ENCODE measurements around the gene TREX2. TPM values are rescaled to one million over a fixed set of nuclear protein-coding genes. Genes with fewer than 3 reads are reported as not detected.

The TREX2 gene, protein sequence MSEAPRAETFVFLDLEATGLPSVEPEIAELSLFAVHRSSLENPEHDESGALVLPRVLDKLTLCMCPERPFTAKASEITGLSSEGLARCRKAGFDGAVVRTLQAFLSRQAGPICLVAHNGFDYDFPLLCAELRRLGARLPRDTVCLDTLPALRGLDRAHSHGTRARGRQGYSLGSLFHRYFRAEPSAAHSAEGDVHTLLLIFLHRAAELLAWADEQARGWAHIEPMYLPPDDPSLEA
- under 1 TPM in 5 of 8 experiments, not detected in 3; 0.05 to 0.70 (median 0.38) TPM for total RNA-seq

DNA sequence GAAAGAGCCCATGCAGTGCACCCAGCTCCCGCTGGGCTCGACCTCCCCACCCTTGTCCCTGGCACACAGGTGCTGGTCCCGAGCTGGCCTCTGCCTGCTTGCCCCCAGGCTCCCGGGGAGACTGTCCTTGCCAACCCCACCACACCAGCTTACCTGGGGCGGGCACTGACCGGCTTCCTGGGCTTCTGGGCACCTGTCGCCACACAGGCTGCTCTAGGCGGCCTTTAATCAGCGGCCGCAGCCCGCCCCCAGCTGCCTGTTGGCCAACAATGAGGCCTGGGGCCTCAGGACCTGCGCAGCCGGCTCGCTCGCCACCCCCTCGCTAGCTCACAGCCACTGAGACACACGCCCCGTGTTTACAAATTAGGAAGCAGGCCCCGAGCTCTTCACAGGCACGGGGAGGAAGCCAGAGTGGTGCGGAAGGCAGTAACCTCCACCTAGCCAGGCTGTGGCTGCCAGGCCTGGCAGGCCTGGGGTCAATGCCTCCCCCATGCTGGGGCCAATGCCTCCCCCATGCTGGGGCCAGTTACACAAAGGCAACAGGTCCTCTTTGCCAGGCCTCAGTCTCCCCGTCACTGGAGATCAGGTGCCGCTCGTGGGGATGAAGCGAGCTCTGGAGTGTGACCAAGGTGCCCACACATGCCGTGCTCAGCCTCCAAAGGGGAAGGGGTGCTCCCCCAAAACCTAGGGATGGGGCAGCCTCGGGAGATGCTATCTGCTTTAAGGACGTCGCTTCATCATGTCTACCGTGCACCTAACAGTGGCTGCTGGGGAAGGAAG lies at the start of gene TREX2:
TREX2 (minus strand) TSS at position 201 of the 780 bp plus-strand sequence. CDS start 626 bp downstream, outside the sequence.
- H3K27ac ChIP-seq: no peak within 1 kb of the TSS
- H3K4me1 ChIP-seq (replicated peaks in 1 of 2): no peaks in the 10 kb centered on the region
- peak in 1 of 8 experiments; percentile 20 for ATAC-seq (replicated peaks in 6 of 8)
- 62% methylated on average over 14 of the region's 30 CpGs; no CpG with 5 or more reads in 9 of the 10 experiments for WGBS, 10 experiments
- in situ Hi-C loops (cut with MboI; ENCODE audit: low pct_unique_long_range_greater_than_20kb in 2 of 9, low sequenced_read_pairs in 9 of 9, unreplicated experiment in 9 of 9): no loop called here
- H3K4me3 ChIP-seq: no peak within 1 kb of the TSS

DNA sequence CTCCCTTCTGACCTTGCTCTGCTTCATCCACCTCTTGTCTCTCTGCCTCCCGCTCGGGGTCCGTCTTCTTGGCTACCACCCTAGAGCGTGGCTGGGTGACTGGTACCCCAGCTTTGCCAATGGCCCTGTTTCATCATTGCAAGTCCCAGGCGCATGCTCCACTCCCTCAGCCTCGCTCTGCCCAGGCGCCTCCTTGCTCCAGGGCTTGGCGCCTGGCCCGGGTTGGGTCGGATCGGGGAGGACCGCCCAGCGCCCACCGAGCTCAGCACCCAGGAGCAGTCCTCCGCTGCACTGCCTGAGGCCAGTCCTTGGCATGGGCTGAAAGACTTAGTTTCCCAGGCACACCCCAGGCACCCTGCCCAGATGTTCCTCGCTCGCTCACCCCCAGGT lies 49.5 kb upstream of the TREX2 start:
- peak in 5 of 8 experiments; percentile 2 to 79 (median 43) for ATAC-seq (replicated peaks in 6 of 8)
- peaks cover 12 to 18% of the 10 kb centered on the region in 2 donors for H3K4me1 ChIP-seq (replicated peaks in 1 of 2)
- no peak overlapping the region for H3K4me3 ChIP-seq
- no CpG with 5 or more reads among the region's 17 CpGs for WGBS, 10 experiments
- H3K27ac ChIP-seq: no peak overlapping the region
- in situ Hi-C loops (cut with MboI; ENCODE audit: low pct_unique_long_range_greater_than_20kb in 2 of 9, low sequenced_read_pairs in 9 of 9, unreplicated experiment in 9 of 9): no loop called here

DNA sequence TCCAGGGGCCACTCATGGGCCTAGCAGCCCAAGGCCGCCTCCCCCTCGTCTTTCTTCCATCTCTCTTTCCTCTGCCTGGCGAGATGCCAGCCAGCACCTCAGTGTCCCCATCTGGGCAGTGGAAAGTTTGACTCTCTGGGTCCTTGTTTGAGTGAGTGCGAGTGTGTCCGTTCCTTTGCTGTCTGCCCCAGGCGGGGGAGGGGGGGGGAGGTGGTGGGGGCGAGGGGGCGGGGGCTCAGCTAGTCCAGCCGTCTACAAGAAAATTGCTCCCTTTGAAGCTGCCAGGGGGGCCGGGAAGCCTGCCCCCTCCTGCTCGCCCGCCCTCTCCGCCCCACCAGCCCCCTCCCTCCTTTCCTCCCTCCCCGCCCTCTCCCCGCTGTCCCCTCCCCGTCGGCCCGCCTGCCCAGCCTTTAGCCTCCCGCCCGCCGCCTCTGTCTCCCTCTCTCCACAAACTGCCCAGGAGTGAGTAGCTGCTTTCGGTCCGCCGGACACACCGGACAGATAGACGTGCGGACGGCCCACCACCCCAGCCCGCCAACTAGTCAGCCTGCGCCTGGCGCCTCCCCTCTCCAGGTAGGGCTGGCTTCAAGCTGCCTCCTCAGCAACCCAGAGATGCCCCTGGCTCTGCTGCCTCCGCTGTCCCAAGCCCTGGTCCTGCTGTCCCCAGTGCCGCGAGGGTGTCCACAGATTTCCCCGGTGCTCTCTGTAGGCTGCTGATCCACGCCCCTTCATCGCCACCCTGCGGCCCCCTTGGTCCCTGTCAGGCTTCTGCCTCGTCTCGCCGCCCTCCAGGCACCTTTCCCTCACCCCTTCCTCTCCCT lies 48.9 kb upstream of the TREX2 start, which contains the start of gene BGN:
BGN (plus strand) TSS at position 440 of the 821 bp plus-strand sequence. CDS start 9,652 bp downstream, outside the sequence.
- peak within 1 kb of the TSS in 1 of 5 donors; percentile 11 for H3K4me3 ChIP-seq
- no CpG with 5 or more reads among the region's 41 CpGs for WGBS, 10 experiments
- in situ Hi-C loops (cut with MboI; ENCODE audit: low pct_unique_long_range_greater_than_20kb in 2 of 9, low sequenced_read_pairs in 9 of 9, unreplicated experiment in 9 of 9): no loop called here

DNA sequence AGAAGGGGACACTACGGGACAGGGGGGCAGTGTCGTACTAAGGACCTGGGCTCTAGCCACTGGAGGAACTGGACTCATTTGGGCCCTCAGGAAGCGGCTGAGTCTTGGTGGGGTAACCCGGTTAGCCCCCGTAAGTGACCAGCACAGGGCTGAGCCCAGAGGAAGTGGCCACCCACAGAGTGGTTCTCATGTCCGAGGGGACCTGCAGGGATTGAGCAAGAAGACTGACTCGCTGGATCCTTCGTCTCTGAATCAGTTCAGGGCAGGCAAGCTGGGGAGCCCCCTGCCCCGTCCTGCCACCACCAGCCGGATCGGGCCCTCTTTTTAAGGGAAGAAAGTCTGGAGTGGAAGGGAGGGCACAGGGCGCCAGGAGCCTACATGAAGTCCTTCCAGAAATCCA lies 48.2 kb upstream of the TREX2 start:
- WGBS, 10 experiments: 38 to 100% (median 70%) methylated on average over 1 to 9 of the region's 12 CpGs; no CpG with 5 or more reads in 6 of the 10 experiments
- in situ Hi-C loops (cut with MboI; ENCODE audit: low pct_unique_long_range_greater_than_20kb in 2 of 9, low sequenced_read_pairs in 9 of 9, unreplicated experiment in 9 of 9): no loop called here
- H3K4me1 ChIP-seq (replicated peaks in 1 of 2): peaks cover 12 to 18% of the 10 kb centered on the region in 2 donors
- no peak overlapping the region for H3K27ac ChIP-seq
- ATAC-seq (replicated peaks in 6 of 8): no peak
- no peak overlapping the region for H3K4me3 ChIP-seq

More for the DNA sequence above, 48.9 kb upstream of the TREX2 start, which contains the start of gene BGN:
- ATAC-seq (replicated peaks in 6 of 8): peak in 7 of 8 experiments; percentile 53 to 78 (median 68)
- Histone ChIP-seq H3K27ac (no peak within 1 kb of the TSS), H3K4me1 (replicated peaks in 1 of 2) (peaks cover 12 to 18% of the 10 kb centered on the region in 2 donors)

DNA sequence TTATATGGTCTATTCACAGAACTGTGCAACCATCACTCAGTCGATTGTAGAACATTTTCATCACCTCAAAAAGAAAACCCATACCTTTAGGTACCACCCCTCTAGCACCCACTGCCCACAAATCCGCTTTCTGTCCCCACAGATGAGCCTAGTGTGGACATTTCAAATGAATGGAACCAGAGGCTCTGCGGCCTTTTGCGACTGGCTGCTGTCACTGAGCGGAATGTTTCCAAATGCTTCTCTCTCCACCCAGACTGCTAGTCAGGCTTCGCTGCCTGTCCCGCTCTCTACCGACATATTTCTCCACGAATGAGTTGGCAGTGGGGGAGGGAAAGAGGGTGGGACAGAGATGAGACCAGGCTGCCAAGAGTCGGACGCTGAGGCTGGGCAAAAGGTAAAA lies 47.2 kb upstream of the TREX2 start:
- H3K27ac ChIP-seq: no peak overlapping the region
- peaks cover 18 to 26% of the 10 kb centered on the region in 2 donors for H3K4me1 ChIP-seq (replicated peaks in 1 of 2)
- no peak overlapping the region for H3K4me3 ChIP-seq
- ATAC-seq (replicated peaks in 6 of 8): no peak
- WGBS, 10 experiments: 42 to 100% methylated on average over 1 to 2 of the region's 11 CpGs; no CpG with 5 or more reads in 8 of the 10 experiments
- in situ Hi-C loops (cut with MboI; ENCODE audit: low pct_unique_long_range_greater_than_20kb in 2 of 9, low sequenced_read_pairs in 9 of 9, unreplicated experiment in 9 of 9): no loop called here

DNA sequence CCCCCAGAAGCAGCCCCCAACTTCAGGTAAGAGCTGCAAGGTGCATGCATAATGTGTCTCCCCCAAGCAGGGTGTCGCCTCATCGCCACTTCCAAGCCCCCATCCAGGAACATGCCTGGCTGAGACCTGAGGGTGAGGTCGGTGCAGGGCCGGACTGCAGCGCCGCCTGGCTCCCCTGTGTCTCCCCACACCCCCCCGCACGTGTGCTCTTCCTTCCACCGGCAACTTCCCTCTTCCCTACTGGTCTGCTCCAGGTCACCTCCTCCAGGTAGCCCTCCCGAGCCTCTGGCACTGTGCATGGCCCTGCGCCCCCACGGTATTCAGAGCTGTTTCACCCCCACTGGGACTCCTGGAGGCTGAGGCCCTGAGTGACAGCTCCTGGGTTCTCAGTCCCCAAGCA lies 46.7 kb upstream of the TREX2 start:
- WGBS, 10 experiments: 40% methylated on average over 1 of the region's 12 CpGs; no CpG with 5 or more reads in 9 of the 10 experiments
- in situ Hi-C loops (cut with MboI; ENCODE audit: low pct_unique_long_range_greater_than_20kb in 2 of 9, low sequenced_read_pairs in 9 of 9, unreplicated experiment in 9 of 9): no loop called here
- no peak for ATAC-seq (replicated peaks in 6 of 8)
- H3K4me1 ChIP-seq (replicated peaks in 1 of 2): peaks cover 19 to 28% of the 10 kb centered on the region in 2 donors
- no peak overlapping the region for H3K4me3 ChIP-seq
- no peak overlapping the region for H3K27ac ChIP-seq

DNA sequence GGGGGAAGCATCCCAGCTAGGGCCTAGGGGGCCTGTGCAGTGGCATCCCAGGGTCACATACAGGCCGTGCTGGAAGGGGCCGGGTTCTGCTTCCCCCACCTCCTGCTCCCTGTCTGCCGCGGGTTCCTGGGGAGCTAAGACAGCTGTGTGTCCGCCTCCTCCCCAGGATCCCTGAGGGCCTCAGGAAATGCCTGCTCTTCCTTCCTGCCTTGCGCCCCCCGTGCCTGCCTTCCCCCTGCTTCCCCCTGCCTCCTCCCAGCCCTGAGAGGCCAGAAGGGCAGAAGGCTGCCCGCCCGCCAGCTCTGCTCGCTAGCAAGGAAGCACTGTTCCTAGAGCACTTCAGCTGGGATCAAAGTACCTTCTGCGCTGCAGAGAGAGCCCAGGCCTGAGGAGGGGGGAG lies 46.1 kb upstream of the TREX2 start:
- in situ Hi-C loops (cut with MboI; ENCODE audit: low pct_unique_long_range_greater_than_20kb in 2 of 9, low sequenced_read_pairs in 9 of 9, unreplicated experiment in 9 of 9): no loop called here
- no peak overlapping the region for H3K4me3 ChIP-seq
- ATAC-seq (replicated peaks in 6 of 8): peak in 3 of 8 experiments; percentile 3 to 35 (median 19)
- H3K4me1 ChIP-seq (replicated peaks in 1 of 2): peaks cover 19 to 28% of the 10 kb centered on the region in 2 donors
- H3K27ac ChIP-seq: peak overlapping the region in 1 of 2 donors; percentile 74
- WGBS, 10 experiments: no CpG with 5 or more reads among the region's 11 CpGs

DNA sequence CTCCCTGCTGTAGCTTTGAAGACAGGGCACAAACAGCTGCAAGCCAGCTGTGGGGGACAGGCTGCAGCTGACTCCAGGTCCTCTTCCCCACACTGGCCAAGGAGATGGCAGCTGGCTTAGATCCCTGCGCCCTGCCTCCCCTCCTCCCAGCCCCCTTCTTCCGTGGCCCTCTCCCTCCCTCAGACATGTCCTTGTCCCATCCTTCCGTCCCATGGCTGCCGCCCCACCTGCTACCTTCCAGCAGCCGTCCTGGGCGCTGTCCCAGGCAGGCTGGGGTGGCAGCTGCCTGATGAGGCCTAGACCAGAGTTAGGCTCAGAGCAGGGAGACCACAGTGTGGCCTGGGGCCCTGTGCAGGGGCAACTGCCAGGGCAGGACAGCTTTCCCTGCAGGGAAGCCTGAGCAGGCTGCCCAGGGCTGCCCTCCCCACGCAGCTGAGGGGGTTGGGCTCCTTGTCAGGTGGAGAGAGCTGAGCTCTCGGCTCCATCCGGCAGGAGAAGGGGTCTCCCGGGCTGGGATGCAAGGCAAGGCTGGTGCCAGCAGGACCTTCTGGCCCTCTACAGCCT lies 45.6 kb upstream of the TREX2 start:
- Histone ChIP-seq H3K27ac (peak overlapping the region in 1 of 2 donors; percentile 74), H3K4me1 (replicated peaks in 1 of 2) (peaks cover 19 to 28% of the 10 kb centered on the region in 2 donors), H3K4me3 (no peak overlapping the region)
- in situ Hi-C loops (cut with MboI; ENCODE audit: low pct_unique_long_range_greater_than_20kb in 2 of 9, low sequenced_read_pairs in 9 of 9, unreplicated experiment in 9 of 9): no loop called here
- peak in 5 of 8 experiments; percentile 64 to 78 (median 69) for ATAC-seq (replicated peaks in 6 of 8)
- WGBS, 10 experiments: no CpG with 5 or more reads among the region's 10 CpGs

DNA sequence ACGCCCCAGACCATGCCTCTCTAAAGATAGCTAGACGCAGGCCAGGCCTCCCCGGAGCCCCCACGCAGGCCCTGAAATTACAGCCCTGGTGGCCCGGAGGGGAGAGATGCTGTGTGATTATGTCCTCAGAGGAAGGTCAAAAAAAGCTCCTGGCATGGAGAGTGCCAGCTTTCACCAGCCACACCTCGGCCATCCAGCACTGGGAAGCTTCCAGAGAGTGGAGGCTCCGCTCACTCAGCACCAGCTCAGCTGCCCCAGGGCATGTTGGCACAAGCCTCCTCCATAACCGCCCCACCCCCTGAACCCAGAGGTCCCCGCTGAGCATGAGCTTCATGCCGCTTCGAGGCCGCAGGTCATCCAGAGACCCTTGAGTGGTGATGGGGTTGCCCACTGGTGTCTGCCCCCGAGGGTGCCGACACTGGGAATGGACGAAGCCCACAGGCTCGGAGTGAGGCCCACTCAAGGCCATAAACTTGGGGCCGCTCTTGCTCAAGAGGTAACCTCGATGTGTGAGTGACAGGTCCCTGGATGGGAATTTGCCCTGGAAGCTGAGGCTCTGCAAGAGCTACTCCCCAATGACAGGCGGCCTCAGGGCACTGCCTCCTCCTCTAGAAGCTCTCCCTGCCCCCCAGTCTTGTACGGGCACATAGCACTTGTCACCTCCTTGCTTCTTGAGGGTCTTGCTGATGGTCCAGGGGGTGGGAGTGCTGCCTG lies 44.5 kb upstream of the TREX2 start:
- H3K4me1 ChIP-seq (replicated peaks in 1 of 2): peaks cover 19 to 28% of the 10 kb centered on the region in 2 donors
- in situ Hi-C loops (cut with MboI; ENCODE audit: low pct_unique_long_range_greater_than_20kb in 2 of 9, low sequenced_read_pairs in 9 of 9, unreplicated experiment in 9 of 9): no loop called here
- WGBS, 10 experiments: no CpG with 5 or more reads among the region's 20 CpGs

DNA sequence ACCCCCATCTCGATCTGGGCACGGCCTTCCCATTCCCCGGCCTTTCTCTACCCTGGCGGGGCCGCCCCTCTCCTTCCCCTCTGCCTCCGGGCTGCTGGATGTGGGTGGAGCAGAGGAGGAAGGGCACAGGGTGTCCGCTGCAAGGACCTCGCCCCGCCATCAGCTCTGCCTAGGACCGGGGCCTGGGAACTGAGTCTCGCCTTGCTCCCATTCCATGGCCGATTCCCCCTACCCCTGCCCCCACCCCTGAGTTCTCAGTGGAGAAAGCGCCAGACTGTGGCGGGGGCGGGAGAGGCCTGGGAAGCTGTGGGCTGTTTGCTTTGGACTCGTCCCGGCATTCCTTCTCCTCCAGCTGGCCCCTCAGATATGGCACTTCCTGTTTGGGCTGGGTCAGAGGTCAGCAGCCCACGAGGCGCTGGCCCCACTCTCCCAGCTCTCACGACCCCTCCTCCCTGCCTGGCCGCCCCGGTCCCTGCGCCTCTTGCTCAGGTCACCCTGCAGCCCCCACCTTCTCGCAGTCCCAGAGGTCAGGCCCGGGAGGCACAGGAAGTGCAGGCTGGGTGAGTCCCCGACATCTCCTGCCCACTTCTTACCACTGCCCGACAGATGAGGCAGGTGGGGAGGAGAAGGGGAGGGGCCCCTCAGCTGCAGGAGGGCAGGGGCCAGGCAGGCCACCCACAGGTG lies 42.5 kb upstream of the TREX2 start:
- peaks cover 19 to 24% of the 10 kb centered on the region in 2 donors for H3K4me1 ChIP-seq (replicated peaks in 1 of 2)
- in situ Hi-C loops (cut with MboI; ENCODE audit: low pct_unique_long_range_greater_than_20kb in 2 of 9, low sequenced_read_pairs in 9 of 9, unreplicated experiment in 9 of 9): no loop called here
- no peak overlapping the region for H3K4me3 ChIP-seq
- ATAC-seq (replicated peaks in 6 of 8): peak in 7 of 8 experiments; percentile 10 to 68 (median 34)
- no peak overlapping the region for H3K27ac ChIP-seq
- WGBS, 10 experiments: 0% methylated on average over 1 of the region's 27 CpGs; no CpG with 5 or more reads in 9 of the 10 experiments

More for the DNA sequence above, 44.5 kb upstream of the TREX2 start:
- Histone ChIP-seq H3K4me3 (no peak overlapping the region), H3K27ac (no peak overlapping the region)
- ATAC-seq (replicated peaks in 6 of 8): no peak

DNA sequence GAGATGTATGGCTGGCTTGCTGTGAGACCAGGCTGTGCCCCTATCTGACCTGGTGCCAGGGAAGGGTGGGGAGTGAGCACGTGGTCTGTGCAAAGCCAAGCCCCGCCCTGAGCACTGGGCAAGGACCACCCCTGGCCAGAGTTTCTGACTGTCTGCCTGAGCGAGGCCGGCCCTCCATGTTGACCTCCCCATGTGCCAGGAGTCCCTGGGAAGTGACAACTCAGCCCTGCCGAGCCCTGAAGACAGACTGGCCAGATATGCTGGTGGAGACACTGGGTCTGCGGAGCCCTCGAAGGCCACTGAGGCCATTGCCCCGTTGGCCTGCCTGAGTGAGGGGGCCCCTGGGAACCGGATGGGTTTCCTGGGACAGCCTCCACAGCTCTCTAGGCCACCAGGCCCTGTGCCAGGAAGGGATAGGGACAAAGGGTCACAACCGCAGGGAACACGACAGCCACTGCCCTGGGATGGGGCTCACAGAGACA lies 41.8 kb upstream of the TREX2 start:
- no peak for ATAC-seq (replicated peaks in 6 of 8)
- H3K27ac ChIP-seq: no peak overlapping the region

More for the DNA sequence above, 41.8 kb upstream of the TREX2 start:
- in situ Hi-C loops (cut with MboI; ENCODE audit: low pct_unique_long_range_greater_than_20kb in 2 of 9, low sequenced_read_pairs in 9 of 9, unreplicated experiment in 9 of 9): no loop called here
- Histone ChIP-seq H3K4me3 (no peak overlapping the region), H3K4me1 (replicated peaks in 1 of 2) (peaks cover 19 to 24% of the 10 kb centered on the region in 2 donors)
- WGBS, 10 experiments: no CpG with 5 or more reads among the region's 11 CpGs
